ENCODE data around the gene AFF3. TPM values are rescaled to one million over a fixed set of nuclear protein-coding genes. Genes with fewer than 3 reads are reported as not detected.

AFF3 gene
- total and polyA plus RNA-seq, 2 of the 13 experiments (the other 11 are each of a cell fraction or from before 2014, with no cell fraction given) = not detected

DNA sequence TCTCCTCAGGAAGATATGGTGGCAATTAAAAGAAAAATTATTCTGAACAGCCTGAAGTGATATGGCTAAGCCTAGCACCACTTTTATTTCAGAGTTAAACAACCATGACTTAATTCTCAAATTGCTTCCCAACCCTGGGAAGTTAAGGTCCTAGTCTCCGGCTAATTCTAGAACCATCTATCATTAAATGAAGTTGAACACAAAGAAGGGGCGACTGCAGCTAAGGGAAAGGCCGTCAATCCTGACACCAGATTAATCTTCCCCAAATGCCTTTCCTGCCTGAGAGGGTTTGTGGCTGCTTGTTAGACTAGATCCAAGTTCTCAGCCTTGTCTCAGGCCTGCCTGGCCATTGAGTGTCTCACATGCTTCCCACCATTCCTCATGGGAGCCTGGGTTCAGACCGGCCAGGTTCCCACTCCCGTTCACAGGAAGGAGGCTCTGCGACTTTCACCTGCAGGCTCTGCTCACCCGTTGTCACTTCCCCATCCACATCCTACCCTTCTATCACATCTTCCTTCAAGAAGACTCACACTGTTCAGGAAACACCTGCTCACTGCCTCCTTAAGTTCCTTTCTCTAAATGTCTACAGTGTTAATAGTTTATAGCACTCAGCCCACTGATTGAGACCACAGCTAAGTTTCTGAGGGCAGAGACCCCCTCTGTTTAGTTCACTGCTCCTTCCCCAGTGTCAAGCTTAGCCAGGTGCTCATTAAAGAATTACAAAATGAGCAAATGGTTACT is 369.6 kb downstream of the AFF3 start:
- no peaks in the 10 kb centered on the region for H3K4me1 ChIP-seq (ENCODE audit: insufficient read depth, low read length)
- H3K4me3 ChIP-seq (replicated peaks in 1 of 3; ENCODE audit: insufficient read depth in 1 of 3, low read depth in 2 of 3, low read length in 3 of 3) = no peak overlapping the region
- ChIA-PET CTCF (ENCODE audit: low intra/inter-chr PET ratio, low total read pairs) (no interaction called here), POLR2A (no interaction called here)
- H3K27ac ChIP-seq (ENCODE audit: extremely low read length, insufficient read depth, low read length) = no peak overlapping the region
- DNase-seq (ENCODE audit: low spot score) (no peak), FAIRE-seq (no peak), ATAC-seq (no peak)
- no TSS peak for BruUV-seq (replicated peaks)
- H3K36me3 ChIP-seq (replicated peaks in 1 of 2; ENCODE audit: control insufficient read depth in 1 of 2, insufficient read depth in 2 of 2, low read length in 2 of 2) = no peaks in the 10 kb centered on the region
- no peaks in the 10 kb centered on the region for H3K79me2 ChIP-seq (ENCODE audit: insufficient read depth, low read length)
- H3K9ac ChIP-seq (ENCODE audit: insufficient read depth, low read depth, low read length) = no peak overlapping the region
- no peaks in the 10 kb centered on the region for H3K27me3 ChIP-seq (ENCODE audit: control insufficient read depth in 1 of 2, insufficient read depth in 2 of 2, low read length in 2 of 2)
- intact Hi-C loops (cut with micrococcal nuclease; ENCODE audit: unreplicated experiment) = no loop called here
- WGBS (ENCODE audit: low lambda C conversion rate) = 68% methylated on average over 7 of the region's 7 CpGs
- TF ChIP-seq, protein P1, sequence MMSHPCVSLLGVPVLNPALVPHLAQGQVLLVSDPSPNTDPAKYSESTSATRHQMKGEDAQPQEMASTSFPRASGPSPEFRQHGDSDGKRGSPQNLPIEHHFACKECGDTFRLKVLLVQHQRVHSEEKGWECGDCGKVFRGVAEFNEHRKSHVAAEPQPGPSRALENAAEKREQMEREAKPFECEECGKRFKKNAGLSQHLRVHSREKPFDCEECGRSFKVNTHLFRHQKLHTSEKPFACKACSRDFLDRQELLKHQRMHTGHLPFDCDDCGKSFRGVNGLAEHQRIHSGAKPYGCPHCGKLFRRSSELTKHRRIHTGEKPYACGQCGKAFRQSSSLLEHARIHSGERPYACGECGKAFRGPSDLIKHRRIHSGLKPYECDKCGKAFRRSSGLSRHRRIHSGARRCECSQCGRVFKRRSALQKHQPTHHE (CRISPR knock-in tag; IDR thresholded peaks at IDR 0.05; ENCODE audit: borderline replicate concordance) = no peak
- no peaks in the 10 kb centered on the region for H4K20me1 ChIP-seq (ENCODE audit: insufficient read depth, low read length)
- H3K9me3 ChIP-seq (ENCODE audit: low read length) = no peaks in the 10 kb centered on the region; the same call in 1 of the 2 replicates
- H3K4me2 ChIP-seq (ENCODE audit: low read depth, low read length) = no peak overlapping the region
- in situ Hi-C loops (cut with HindIII; ENCODE audit: extremely low pct_ligation_motif_present, low pct_unique_long_range_greater_than_20kb) = no loop called here
- H2AFZ ChIP-seq (ENCODE audit: low read length) = no peak overlapping the region

DNA sequence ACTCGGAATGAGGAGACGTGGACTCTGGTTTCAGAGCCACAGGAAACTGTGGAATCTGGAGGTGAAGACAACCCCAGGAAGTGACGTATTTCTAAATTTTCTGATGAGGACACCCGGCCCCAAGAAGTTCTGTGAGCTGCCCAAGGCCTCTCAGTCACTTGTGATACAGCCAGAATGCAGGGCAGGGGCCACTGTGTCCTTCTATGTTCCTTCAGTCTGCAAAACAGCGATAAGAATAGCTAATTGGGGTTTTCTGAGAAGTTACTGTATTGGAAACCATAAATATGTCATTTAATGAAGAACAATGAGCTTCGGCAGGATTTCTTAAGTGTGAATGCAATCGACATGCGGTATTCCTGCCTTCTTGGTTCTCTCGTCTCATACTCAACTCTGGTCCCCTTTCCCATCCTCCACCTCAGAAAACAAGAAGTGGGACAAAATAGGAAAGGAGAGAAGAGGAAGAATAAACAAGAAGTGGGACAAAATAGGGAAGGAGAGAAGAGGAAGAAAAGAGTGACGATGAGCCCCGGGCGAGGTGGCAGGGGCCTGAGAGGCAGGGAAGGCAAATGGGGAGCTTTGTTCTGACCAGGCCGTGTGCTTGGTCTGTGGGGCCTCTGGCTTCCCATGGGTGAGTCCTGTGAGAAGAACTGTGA is 370.6 kb downstream of the AFF3 start:
- ATAC-seq = no peak

More for the DNA sequence above, 370.6 kb downstream of the AFF3 start:
- Histone ChIP-seq H3K9me3 (ENCODE audit: low read length) (no peaks in the 10 kb centered on the region), H3K9ac (ENCODE audit: insufficient read depth, low read depth, low read length) (no peak overlapping the region), H3K4me3 (replicated peaks in 1 of 3; ENCODE audit: insufficient read depth in 1 of 3, low read depth in 2 of 3, low read length in 3 of 3) (no peak overlapping the region), H4K20me1 (ENCODE audit: insufficient read depth, low read length) (no peaks in the 10 kb centered on the region), H3K4me2 (ENCODE audit: low read depth, low read length) (no peak overlapping the region), H3K27me3 (ENCODE audit: control insufficient read depth in 1 of 2, insufficient read depth in 2 of 2, low read length in 2 of 2) (no peaks in the 10 kb centered on the region), H3K27ac (ENCODE audit: extremely low read length, insufficient read depth, low read length) (no peak overlapping the region), H3K79me2 (ENCODE audit: insufficient read depth, low read length) (no peaks in the 10 kb centered on the region), H3K36me3 (replicated peaks in 1 of 2; ENCODE audit: control insufficient read depth in 1 of 2, insufficient read depth in 2 of 2, low read length in 2 of 2) (no peaks in the 10 kb centered on the region), H3K4me1 (ENCODE audit: insufficient read depth, low read length) (no peaks in the 10 kb centered on the region), H2AFZ (ENCODE audit: low read length) (no peak overlapping the region)
- ChIA-PET POLR2A (no interaction called here), CTCF (ENCODE audit: low intra/inter-chr PET ratio, low total read pairs) (no interaction called here)
- BruUV-seq (replicated peaks) = no TSS peak
- intact Hi-C loops (cut with micrococcal nuclease; ENCODE audit: unreplicated experiment) = no loop called here
- DNase-seq (ENCODE audit: low spot score) (no peak), FAIRE-seq (no peak)
- in situ Hi-C loops (cut with HindIII; ENCODE audit: extremely low pct_ligation_motif_present, low pct_unique_long_range_greater_than_20kb) = no loop called here
- WGBS (ENCODE audit: low lambda C conversion rate) = 42% methylated on average over 13 of the region's 13 CpGs
- TF ChIP-seq CREB1 (IDR thresholded peaks at IDR 0.05) = peak; percentile 60
- TF ChIP-seq CREB1 (CRISPR knock-in tag; IDR thresholded peaks at IDR 0.05) = no peak
- TF ChIP-seq WIZ (CRISPR knock-in tag; IDR thresholded peaks at IDR 0.05) = no peak

All from HepG2 (cell line).